Dendritic cell treated with granulocyte-macrophage colony-stimulating factor and Interleukin-4, amounts not matched to agents 40 ng/mL and 50 ng/mL, for 4 days (primary cell): ENCODE results near the gene IMMP2L.

Source experiments
- H3K27ac Mint-ChIP-seq: one replicate; pipeline ENCODE4 v1.8.0; 2022; ENCODE audit warnings: mild to moderate bottlenecking, mixed read lengths
- H3K27me3 Mint-ChIP-seq: one replicate; pipeline ENCODE4 v1.8.0; 2022; ENCODE audit warnings: mild to moderate bottlenecking, mixed read lengths
- H3K36me3 Mint-ChIP-seq: one replicate; pipeline ENCODE4 v1.8.0; 2022; ENCODE audit warnings: low read depth, mixed read lengths
- H3K4me1 Mint-ChIP-seq: one replicate; pipeline ENCODE4 v1.8.0; 2022; ENCODE audit warnings: low read depth, mixed read lengths
- H3K4me3 Mint-ChIP-seq: one replicate; pipeline ENCODE4 v1.8.0; 2022; ENCODE audit warnings: mild to moderate bottlenecking, moderate library complexity, mixed read lengths
- H3K9me3 Mint-ChIP-seq: one replicate; pipeline ENCODE4 v1.8.0; 2022; ENCODE audit warnings: mixed read lengths
- intact Hi-C: fragments of 100-400 bp; cut with micrococcal nuclease; formaldehyde crosslinking; loops from one replicate; pipeline ENCODE4 v1.15.0; 2022

Gene IMMP2L

DNA sequence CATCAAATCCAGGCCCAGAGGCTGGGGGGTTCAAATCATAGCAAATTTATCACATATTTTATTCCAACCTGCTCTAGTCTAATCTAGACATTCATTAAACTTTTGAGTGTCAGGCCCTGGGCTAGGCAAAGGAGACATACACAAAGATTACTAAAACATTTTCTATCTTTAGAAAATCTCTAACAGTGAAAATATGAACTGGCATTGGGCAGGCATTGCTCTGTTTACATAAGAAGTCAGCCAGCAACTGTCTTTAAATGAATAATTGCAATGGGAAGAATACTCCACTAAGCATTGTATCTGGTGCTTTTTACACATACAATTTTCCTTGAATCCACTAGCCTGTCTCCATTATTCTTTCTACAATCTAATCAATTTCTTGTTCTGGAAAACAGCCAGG, 693.8 kb downstream of the IMMP2L start:
- Mint-ChIP-seq H3K4me1 (no peaks in the 10 kb centered on the region), H3K36me3 (no peaks in the 10 kb centered on the region), H3K4me3 (no peak overlapping the region), H3K27ac (no peak overlapping the region), H3K9me3 (no peaks in the 10 kb centered on the region), H3K27me3 (no peaks in the 10 kb centered on the region)
- intact Hi-C loops: no loop called here

- Mint-ChIP-seq H3K36me3 (no peaks in the 10 kb centered on the region), H3K9me3 (no peaks in the 10 kb centered on the region), H3K27ac (no peak overlapping the region), H3K4me1 (no peaks in the 10 kb centered on the region), H3K27me3 (no peaks in the 10 kb centered on the region), H3K4me3 (no peak overlapping the region)
- intact Hi-C loops: no loop called here
These were observed 694.5 kb downstream of the IMMP2L start for GRCh38 chr7:110867771-110868170.

GRCh38 chr7:110863258-110863657, 699.0 kb downstream of the IMMP2L start:
- intact Hi-C loops: no loop called here
- H3K4me1 Mint-ChIP-seq: no peaks in the 10 kb centered on the region

GRCh38 chr7:110861163-110861562, 701.1 kb downstream of the IMMP2L start:
- no peaks in the 10 kb centered on the region for H3K4me1 Mint-ChIP-seq
- intact Hi-C loops: no loop called here
- H3K36me3 Mint-ChIP-seq: no peaks in the 10 kb centered on the region
- H3K9me3 Mint-ChIP-seq: no peaks in the 10 kb centered on the region
- no peak overlapping the region for H3K4me3 Mint-ChIP-seq
- H3K27ac Mint-ChIP-seq: no peak overlapping the region
- no peaks in the 10 kb centered on the region for H3K27me3 Mint-ChIP-seq

More at GRCh38 chr7:110863258-110863657, 699.0 kb downstream of the IMMP2L start:
- Mint-ChIP-seq H3K27me3 (no peaks in the 10 kb centered on the region), H3K27ac (no peak overlapping the region), H3K36me3 (no peaks in the 10 kb centered on the region), H3K4me3 (no peak overlapping the region), H3K9me3 (no peaks in the 10 kb centered on the region)

- H3K9me3 Mint-ChIP-seq: no peaks in the 10 kb centered on the region
- H3K27ac Mint-ChIP-seq: no peak overlapping the region
- no peaks in the 10 kb centered on the region for H3K27me3 Mint-ChIP-seq
- H3K4me3 Mint-ChIP-seq: no peak overlapping the region
- no peaks in the 10 kb centered on the region for H3K36me3 Mint-ChIP-seq
- H3K4me1 Mint-ChIP-seq: no peaks in the 10 kb centered on the region
- intact Hi-C loops: no loop called here
These were observed 705.2 kb downstream of the IMMP2L start for GRCh38 chr7:110857106-110857505.

DNA sequence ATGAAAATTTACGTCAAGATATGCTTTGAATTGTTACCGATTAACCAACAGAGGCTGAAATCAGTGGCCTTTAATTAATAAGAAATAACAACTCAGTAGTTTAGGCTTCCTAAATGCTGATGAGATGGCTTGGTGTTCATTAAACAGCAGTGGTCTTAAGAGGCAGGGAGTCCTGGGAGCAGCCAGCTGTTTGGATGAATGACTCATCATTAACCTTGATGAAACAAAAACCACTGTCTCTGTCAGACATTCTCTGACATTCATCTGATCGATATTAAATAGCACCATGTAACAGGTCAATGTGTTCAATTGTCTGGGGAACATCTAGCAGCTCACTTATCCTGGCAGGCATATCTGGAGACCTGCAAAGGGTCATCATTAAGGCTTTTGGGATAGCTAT, 705.6 kb downstream of the IMMP2L start:
- no peak overlapping the region for H3K4me3 Mint-ChIP-seq
- intact Hi-C loops: no loop called here

DNA sequence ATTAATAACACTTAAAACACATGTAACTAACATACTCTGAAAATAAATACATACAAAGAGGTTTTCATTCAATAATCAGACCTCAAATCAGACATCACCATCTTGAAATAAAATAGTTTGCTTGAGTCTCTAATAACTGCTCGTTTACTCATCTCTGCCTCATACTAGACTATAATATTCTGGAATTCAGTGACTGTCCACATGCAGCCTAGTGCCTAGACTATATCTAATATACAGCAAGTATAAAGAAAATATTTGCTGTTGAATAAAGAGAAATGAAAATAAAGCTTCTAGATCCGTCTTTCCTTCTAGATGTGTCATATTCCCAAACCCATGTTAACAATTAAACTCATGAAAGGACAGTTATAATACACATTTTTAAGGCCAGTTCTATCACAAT, 707.6 kb downstream of the IMMP2L start:
- Mint-ChIP-seq H3K27me3 (no peaks in the 10 kb centered on the region), H3K9me3 (no peaks in the 10 kb centered on the region), H3K36me3 (no peaks in the 10 kb centered on the region), H3K4me1 (no peaks in the 10 kb centered on the region), H3K27ac (no peak overlapping the region), H3K4me3 (no peak overlapping the region)
- intact Hi-C loops: no loop called here

More for the DNA sequence above, 705.6 kb downstream of the IMMP2L start:
- no peaks in the 10 kb centered on the region for H3K27me3 Mint-ChIP-seq
- no peaks in the 10 kb centered on the region for H3K36me3 Mint-ChIP-seq
- H3K27ac Mint-ChIP-seq: no peak overlapping the region
- no peaks in the 10 kb centered on the region for H3K9me3 Mint-ChIP-seq
- H3K4me1 Mint-ChIP-seq: no peaks in the 10 kb centered on the region

- no peaks in the 10 kb centered on the region for H3K27me3 Mint-ChIP-seq
- no peak overlapping the region for H3K27ac Mint-ChIP-seq
- H3K4me1 Mint-ChIP-seq: no peaks in the 10 kb centered on the region
- no peaks in the 10 kb centered on the region for H3K36me3 Mint-ChIP-seq
- intact Hi-C loops: no loop called here
- H3K4me3 Mint-ChIP-seq: no peak overlapping the region
- no peaks in the 10 kb centered on the region for H3K9me3 Mint-ChIP-seq
These were observed 708.1 kb downstream of the IMMP2L start for GRCh38 chr7:110854166-110854565.

GRCh38 chr7:110853263-110853662, 709.0 kb downstream of the IMMP2L start:
- H3K4me3 Mint-ChIP-seq: no peak overlapping the region
- intact Hi-C loops: no loop called here
- H3K27me3 Mint-ChIP-seq: no peaks in the 10 kb centered on the region
- no peak overlapping the region for H3K27ac Mint-ChIP-seq
- peaks cover 8% of the 10 kb centered on the region for H3K9me3 Mint-ChIP-seq
- H3K36me3 Mint-ChIP-seq: no peaks in the 10 kb centered on the region
- H3K4me1 Mint-ChIP-seq: no peaks in the 10 kb centered on the region

DNA sequence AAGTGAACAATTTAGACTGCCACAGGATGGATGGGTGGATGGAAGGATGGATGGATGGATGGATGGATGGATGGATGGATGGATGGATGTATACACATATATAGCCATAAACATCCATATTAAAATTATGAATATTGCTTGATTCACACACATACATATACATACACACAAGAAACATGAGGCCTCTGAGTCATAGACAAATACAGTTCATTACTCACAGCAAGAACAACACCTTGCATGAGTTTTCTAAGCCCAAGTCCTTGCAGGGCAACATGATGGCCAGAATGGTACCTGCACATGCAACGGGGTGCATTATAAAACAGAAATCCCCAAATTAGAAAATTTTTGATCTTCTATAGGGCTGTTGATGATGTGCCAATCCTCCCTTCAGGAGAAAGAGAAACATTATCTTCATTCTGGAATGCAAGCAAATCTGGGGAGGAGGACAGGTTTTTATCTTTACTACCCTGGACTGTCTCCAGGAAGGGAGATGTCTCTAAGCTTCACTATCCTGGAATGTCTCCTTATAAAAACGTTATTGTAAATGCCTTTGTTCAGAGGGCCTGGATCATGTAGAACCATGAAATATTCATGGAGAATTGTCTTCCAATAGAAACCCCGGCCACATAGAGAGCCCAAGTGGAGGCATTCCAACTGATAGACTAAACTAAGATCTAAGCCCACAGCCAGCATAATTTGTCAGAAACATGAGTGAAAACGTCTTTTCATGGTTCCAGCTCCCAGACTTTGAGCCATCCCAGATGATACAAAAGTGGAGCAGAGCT, 709.9 kb downstream of the IMMP2L start:
- no peak overlapping the region for H3K4me3 Mint-ChIP-seq
- no peaks in the 10 kb centered on the region for H3K36me3 Mint-ChIP-seq
- no peaks in the 10 kb centered on the region for H3K4me1 Mint-ChIP-seq
- H3K9me3 Mint-ChIP-seq: peaks cover 9% of the 10 kb centered on the region
- H3K27me3 Mint-ChIP-seq: no peaks in the 10 kb centered on the region
- intact Hi-C loops: no loop called here
- H3K27ac Mint-ChIP-seq: no peak overlapping the region

- H3K27ac Mint-ChIP-seq: no peak overlapping the region
- H3K4me1 Mint-ChIP-seq: no peaks in the 10 kb centered on the region
- no peak overlapping the region for H3K4me3 Mint-ChIP-seq
- intact Hi-C loops: no loop called here
- H3K27me3 Mint-ChIP-seq: no peaks in the 10 kb centered on the region
- peaks cover 9% of the 10 kb centered on the region for H3K9me3 Mint-ChIP-seq
- H3K36me3 Mint-ChIP-seq: no peaks in the 10 kb centered on the region
These were observed 712.1 kb downstream of the IMMP2L start for GRCh38 chr7:110850224-110850623.

DNA sequence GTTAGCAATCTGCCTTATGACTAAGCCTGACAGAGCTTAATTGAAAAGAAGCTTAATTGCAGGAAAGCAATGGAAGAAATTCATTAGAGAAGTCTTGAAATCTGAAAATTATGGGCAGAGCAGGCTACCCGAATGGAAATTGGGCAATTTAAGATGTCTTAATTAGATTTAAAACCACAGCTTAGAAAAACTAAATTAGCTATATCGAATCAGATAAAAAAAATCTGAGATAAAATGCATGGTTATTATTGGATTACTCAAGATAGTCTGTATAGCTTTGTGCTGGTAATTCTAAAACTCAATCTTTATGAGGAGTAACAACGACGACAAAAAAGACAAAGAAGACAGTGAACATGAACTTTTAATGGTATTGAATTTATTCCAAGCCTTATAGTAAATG, 719.5 kb downstream of the IMMP2L start:
- H3K27me3 Mint-ChIP-seq: no peaks in the 10 kb centered on the region
- H3K9me3 Mint-ChIP-seq: no peaks in the 10 kb centered on the region
- no peaks in the 10 kb centered on the region for H3K36me3 Mint-ChIP-seq
- no peaks in the 10 kb centered on the region for H3K4me1 Mint-ChIP-seq
- intact Hi-C loops: no loop called here
- H3K27ac Mint-ChIP-seq: no peak overlapping the region
- no peak overlapping the region for H3K4me3 Mint-ChIP-seq

DNA sequence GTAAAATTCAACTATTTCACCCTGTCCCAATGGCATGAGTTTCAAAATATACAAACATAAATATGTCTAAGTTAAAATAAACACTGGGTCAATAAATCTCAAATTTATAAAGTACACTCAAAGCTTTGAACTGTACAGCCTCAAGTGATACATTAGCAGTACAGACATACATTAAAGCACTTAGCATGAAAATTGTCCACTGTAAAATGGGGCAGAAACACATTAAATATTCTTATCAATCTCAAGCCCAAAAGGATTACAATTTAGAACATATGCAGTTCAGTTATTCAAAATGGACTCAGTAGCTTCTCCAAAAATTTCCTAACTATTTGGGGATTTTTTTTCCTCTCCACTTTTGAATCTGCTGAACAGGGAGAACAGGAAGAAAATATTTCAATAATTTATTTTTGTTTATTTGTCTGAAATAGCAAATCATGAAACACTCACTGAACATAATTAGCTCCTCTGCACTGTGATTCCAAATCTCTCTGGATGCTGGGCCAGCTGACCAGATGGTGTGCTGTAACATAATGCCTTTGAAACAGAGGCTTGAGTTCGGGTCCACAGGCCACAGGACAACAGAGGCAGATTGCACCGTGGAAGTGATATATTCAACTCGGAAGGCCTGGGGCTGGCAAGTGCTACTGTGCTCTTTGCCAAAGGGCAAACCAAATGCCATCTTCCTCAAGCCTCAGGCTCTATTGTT, 720.3 kb downstream of the IMMP2L start:
- no peaks in the 10 kb centered on the region for H3K36me3 Mint-ChIP-seq
- H3K4me3 Mint-ChIP-seq: no peak overlapping the region
- H3K27ac Mint-ChIP-seq: no peak overlapping the region
- intact Hi-C loops: no loop called here
- H3K4me1 Mint-ChIP-seq: no peaks in the 10 kb centered on the region
- no peaks in the 10 kb centered on the region for H3K9me3 Mint-ChIP-seq
- no peaks in the 10 kb centered on the region for H3K27me3 Mint-ChIP-seq

DNA sequence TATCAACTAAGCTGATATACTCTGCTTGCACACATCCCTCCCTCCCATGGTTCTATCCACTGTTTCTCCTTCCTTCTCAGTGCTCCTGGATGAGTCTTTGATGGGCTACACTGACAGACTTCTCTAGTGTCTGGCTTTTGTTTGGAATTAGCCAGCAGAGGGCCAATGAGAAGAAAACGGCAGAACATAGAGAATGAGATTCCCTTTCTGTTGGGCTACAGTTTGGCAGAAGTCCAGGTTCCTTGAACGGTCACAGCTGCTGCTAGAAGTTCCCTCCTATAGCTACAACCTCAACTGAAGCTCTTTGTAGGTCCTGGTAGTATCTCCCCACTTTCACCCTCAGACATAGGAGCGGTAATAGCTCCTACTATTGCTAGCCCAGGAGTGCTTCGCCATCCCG, 722.4 kb downstream of the IMMP2L start:
- Mint-ChIP-seq H3K36me3 (no peaks in the 10 kb centered on the region), H3K4me1 (no peaks in the 10 kb centered on the region), H3K27me3 (no peaks in the 10 kb centered on the region), H3K4me3 (no peak overlapping the region), H3K27ac (no peak overlapping the region), H3K9me3 (no peaks in the 10 kb centered on the region)
- intact Hi-C loops: no loop called here

- intact Hi-C loops: no loop called here
- no peak overlapping the region for H3K27ac Mint-ChIP-seq
- no peak overlapping the region for H3K4me3 Mint-ChIP-seq
- no peaks in the 10 kb centered on the region for H3K36me3 Mint-ChIP-seq
- no peaks in the 10 kb centered on the region for H3K27me3 Mint-ChIP-seq
- H3K9me3 Mint-ChIP-seq: no peaks in the 10 kb centered on the region
- H3K4me1 Mint-ChIP-seq: no peaks in the 10 kb centered on the region
These were observed 726.4 kb downstream of the IMMP2L start for GRCh38 chr7:110835849-110836248.
